Panc1 (cell line): ENCODE data around the gene GCFC2. TPM values are rescaled to one million over a fixed set of nuclear protein-coding genes. Genes with fewer than 3 reads are reported as not detected.
A peak's percentile ranks its signal among the peaks of the same experiment; 100 is the strongest.

Source experiments
- ATAC-seq: fragments of 200-7000 bp; cut with Tn5 transposase; 2 replicates; pipeline ENCODE4 v1.9.1; 2020; ENCODE audit warnings: mild to moderate bottlenecking, moderate library complexity
- BruUV-seq: library from RNA; stranded (reverse); fragments of 400-500 nt; replicated peaks from 2 replicates; lab custom pipeline; 2021; lab: Mats Ljungman, UMichigan
- CTCF ChIA-PET: fragments of 300-600 bp; sonication (Branson Sonifier 250); formaldehyde crosslinking; loops from one replicate; lab custom pipeline; 2022; ENCODE audit warnings: antibody characterized with exemption; lab: Charles Lee
- POLR2A ChIA-PET: fragments of 300-600 bp; sonication (Branson Sonifier 250); formaldehyde crosslinking; loops from one replicate; lab custom pipeline; 2022; ENCODE audit warnings: antibody characterized with exemption; lab: Charles Lee
- DNase-seq: peaks from one replicate; pipeline ENCODE4 v3.0.0-alpha.2; 2010; ENCODE audit warnings: low read depth, low spot score
- H3K27ac ChIP-seq: 2 replicates; pipeline ENCODE4 v1.5.1; 2011; ENCODE audit warnings: mild to moderate bottlenecking, low read length, inconsistent platforms
- H3K27me3 ChIP-seq: fragments of 200-500 bp; sonication (Bioruptor generic); 2 replicates; pipeline ENCODE4 v1.6.0; 2014; ENCODE audit warnings: low read length, inconsistent platforms; ENCODE audit not compliant: control insufficient read depth, insufficient read depth
- H3K36me3 ChIP-seq: fragments of 200-500 bp; sonication (Bioruptor generic); 2 replicates; pipeline ENCODE4 v1.5.1; 2014; ENCODE audit warnings: inconsistent platforms, mild to moderate bottlenecking, low read length, moderate library complexity; ENCODE audit not compliant: control insufficient read depth, insufficient read depth
- H3K4me1 ChIP-seq: 2 replicates; pipeline ENCODE4 v1.5.1; 2011; ENCODE audit warnings: inconsistent platforms, mild to moderate bottlenecking, low read length, moderate library complexity; ENCODE audit not compliant: control insufficient read depth, insufficient read depth
- H3K4me3 ChIP-seq, 2 experiments: 2 replicates each; pipeline ENCODE4 v1.5.1; 2011 to 2012; ENCODE audit warnings: low read depth in 2 of 2, low read length in 2 of 2, mild to moderate bottlenecking in 2 of 2, inconsistent platforms in 1 of 2, moderate library complexity in 1 of 2
- H3K9me3 ChIP-seq: fragments of 200-500 bp; sonication (Bioruptor generic); 2 replicates; pipeline ENCODE4 v1.5.1; 2014; ENCODE audit warnings: low read depth, mild to moderate bottlenecking, inconsistent platforms, low read length, moderate library complexity; ENCODE audit not compliant: control insufficient read depth, insufficient read depth
- POLR2AphosphoS5 ChIP-seq: IDR thresholded peaks from 2 replicates; pipeline ENCODE4 v1.6.1; 2012; ENCODE audit warnings: mild to moderate bottlenecking, low read depth, low read length, moderate library complexity
- SIN3A ChIP-seq: IDR thresholded peaks from 2 replicates; pipeline ENCODE4 v1.6.1; 2012; ENCODE audit warnings: low read depth, mild to moderate bottlenecking, low read length, moderate library complexity, borderline replicate concordance; ENCODE audit not compliant: insufficient read depth
- TCF7L2 ChIP-seq: IDR thresholded peaks from 2 replicates; pipeline ENCODE4 v1.6.1; 2011; ENCODE audit warnings: mild to moderate bottlenecking, low read depth, low read length, inconsistent platforms
- in situ Hi-C: cut with HindIII; loops from 2 replicates; pipeline ENCODE4 v1.10.0; 2016; ENCODE audit warnings: low sequenced_read_pairs, low pct_unique_long_range_greater_than_20kb
- intact Hi-C: fragments of 100-400 bp; cut with micrococcal nuclease; formaldehyde crosslinking; loops from one replicate; pipeline ENCODE4 v1.10.0; 2022; ENCODE audit not compliant: unreplicated experiment
- total RNA-seq: library from RNA; stranded (reverse); gene quantifications from one replicate; pipeline ENCODE4 v1.2.1, GENCODE V29; 2021; ENCODE audit not compliant: unreplicated experiment
- TF ChIP-seq, protein P1 (sequence below), 2 experiments: IDR thresholded peaks; 2 replicates each; pipeline ENCODE4 v1.6.1; 2011 to 2012; ENCODE audit warnings: low read depth in 2 of 2, control low read depth in 1 of 2, low read length in 1 of 2, mild to moderate bottlenecking in 1 of 2, moderate library complexity in 1 of 2; ENCODE audit not compliant: insufficient read depth in 1 of 2
- TF ChIP-seq, protein P2 (sequence below): fragments of 450-650 bp; IDR thresholded peaks from 2 replicates; pipeline ENCODE4 v1.5.1; 2017; ENCODE audit warnings: mild to moderate bottlenecking

The GCFC2 gene
- total RNA-seq, 1 experiment from 2014 or later, result 26.3 TPM

DNA sequence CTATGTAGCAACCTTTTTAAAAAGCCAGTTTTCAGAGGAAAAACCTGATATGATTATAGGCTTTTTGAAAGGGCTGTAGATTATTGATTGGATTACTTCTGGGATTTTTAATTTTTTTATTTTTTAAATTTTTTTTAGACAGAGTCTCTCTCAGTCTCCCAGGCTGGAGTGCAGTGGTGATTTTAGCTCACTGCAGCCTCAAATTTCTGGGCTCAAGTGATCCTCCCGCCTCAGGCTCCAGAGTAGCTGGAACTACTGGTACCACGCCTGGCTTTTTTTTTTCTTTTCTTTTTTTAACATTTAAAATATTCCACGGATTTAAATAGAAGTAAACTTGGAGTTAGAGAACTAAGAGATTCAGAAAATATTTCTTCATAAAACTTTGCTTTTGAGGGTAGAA lies 62.9 kb downstream of the GCFC2 start:
- Histone ChIP-seq H3K27ac (peak overlapping the region; percentile 94), H3K36me3 (peaks cover 25% of the 10 kb centered on the region), H3K4me3 (peak overlapping the region; percentile 77 to 85), H3K4me1 (peaks cover 9% of the 10 kb centered on the region), H3K9me3 (no peaks in the 10 kb centered on the region), H3K27me3 (no peaks in the 10 kb centered on the region)
- intact Hi-C loops (no loop called here), in situ Hi-C loops (no loop called here)
- ChIA-PET POLR2A (no interaction called here), CTCF (interaction anchor here (0.5 kb wide), 1 partner anchor 663 kb away, joined by 6 read pairs; no protein-coding TSS in a partner anchor)
- BruUV-seq, result no TSS peak
- ATAC-seq (no peak), DNase-seq (no peak)
- TF ChIP-seq POLR2AphosphoS5 (no peak), TCF7L2 (no peak), SIN3A (no peak)
- TF ChIP-seq, protein P1, sequence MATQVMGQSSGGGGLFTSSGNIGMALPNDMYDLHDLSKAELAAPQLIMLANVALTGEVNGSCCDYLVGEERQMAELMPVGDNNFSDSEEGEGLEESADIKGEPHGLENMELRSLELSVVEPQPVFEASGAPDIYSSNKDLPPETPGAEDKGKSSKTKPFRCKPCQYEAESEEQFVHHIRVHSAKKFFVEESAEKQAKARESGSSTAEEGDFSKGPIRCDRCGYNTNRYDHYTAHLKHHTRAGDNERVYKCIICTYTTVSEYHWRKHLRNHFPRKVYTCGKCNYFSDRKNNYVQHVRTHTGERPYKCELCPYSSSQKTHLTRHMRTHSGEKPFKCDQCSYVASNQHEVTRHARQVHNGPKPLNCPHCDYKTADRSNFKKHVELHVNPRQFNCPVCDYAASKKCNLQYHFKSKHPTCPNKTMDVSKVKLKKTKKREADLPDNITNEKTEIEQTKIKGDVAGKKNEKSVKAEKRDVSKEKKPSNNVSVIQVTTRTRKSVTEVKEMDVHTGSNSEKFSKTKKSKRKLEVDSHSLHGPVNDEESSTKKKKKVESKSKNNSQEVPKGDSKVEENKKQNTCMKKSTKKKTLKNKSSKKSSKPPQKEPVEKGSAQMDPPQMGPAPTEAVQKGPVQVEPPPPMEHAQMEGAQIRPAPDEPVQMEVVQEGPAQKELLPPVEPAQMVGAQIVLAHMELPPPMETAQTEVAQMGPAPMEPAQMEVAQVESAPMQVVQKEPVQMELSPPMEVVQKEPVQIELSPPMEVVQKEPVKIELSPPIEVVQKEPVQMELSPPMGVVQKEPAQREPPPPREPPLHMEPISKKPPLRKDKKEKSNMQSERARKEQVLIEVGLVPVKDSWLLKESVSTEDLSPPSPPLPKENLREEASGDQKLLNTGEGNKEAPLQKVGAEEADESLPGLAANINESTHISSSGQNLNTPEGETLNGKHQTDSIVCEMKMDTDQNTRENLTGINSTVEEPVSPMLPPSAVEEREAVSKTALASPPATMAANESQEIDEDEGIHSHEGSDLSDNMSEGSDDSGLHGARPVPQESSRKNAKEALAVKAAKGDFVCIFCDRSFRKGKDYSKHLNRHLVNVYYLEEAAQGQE (IDR thresholded peaks at IDR 0.05; ENCODE audit: insufficient read depth in 1 of 2, low read depth in 2 of 2, low read length in 1 of 2), result no peak
- TF ChIP-seq, protein P2, sequence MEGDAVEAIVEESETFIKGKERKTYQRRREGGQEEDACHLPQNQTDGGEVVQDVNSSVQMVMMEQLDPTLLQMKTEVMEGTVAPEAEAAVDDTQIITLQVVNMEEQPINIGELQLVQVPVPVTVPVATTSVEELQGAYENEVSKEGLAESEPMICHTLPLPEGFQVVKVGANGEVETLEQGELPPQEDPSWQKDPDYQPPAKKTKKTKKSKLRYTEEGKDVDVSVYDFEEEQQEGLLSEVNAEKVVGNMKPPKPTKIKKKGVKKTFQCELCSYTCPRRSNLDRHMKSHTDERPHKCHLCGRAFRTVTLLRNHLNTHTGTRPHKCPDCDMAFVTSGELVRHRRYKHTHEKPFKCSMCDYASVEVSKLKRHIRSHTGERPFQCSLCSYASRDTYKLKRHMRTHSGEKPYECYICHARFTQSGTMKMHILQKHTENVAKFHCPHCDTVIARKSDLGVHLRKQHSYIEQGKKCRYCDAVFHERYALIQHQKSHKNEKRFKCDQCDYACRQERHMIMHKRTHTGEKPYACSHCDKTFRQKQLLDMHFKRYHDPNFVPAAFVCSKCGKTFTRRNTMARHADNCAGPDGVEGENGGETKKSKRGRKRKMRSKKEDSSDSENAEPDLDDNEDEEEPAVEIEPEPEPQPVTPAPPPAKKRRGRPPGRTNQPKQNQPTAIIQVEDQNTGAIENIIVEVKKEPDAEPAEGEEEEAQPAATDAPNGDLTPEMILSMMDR, result no peak

DNA sequence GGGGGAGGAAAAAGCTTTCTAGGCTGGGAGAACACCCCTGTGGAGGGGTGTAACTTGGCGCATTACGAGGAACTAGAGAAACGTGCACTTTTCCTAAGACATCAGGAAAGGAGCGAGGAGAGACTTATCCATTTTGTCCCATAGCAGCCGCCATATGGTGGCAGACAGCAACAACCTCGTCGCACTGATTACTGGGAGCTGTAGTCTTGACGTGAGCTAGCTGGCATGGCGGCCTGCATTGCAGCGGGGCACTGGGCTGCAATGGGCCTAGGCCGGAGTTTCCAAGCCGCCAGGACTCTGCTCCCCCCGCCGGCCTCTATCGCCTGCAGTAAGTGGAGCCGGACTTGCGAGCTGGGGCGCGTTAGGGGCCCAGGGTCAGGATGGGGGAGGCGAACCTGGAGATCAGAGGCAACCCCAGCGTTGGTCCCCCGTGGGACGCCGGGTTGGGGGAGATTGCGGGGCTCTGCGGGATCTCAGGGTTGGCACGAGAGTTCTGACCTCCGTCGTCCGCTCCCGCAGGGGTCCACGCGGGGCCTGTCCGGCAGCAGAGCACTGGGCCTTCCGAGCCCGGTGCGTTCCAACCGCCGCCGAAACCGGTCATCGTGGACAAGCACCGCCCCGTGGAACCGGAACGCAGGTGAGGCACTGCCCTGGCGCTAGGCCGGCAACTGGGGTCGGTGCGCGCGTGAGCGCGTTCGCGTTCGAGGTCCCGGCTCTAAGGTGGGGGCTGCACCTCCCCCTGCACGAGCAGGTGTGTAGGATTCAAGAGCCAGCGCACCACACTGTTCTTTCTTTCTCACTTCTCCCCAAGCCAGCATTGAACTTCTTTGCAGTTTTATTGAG lies 63.9 kb downstream of the GCFC2 start, which contains the start of gene MRPL19:
Gene MRPL19 (plus strand): TSS at position 201 of the 843 bp plus-strand sequence. CDS start 25 bp downstream, at position 226.
- Histone ChIP-seq H3K27ac (peak within 1 kb of the TSS; percentile 94), H3K9me3 (no peaks in the 10 kb centered on the region), H3K27me3 (no peaks in the 10 kb centered on the region), H3K36me3 (peaks cover 17% of the 10 kb centered on the region), H3K4me1 (peaks cover 9% of the 10 kb centered on the region), H3K4me3 (peak within 1 kb of the TSS; percentile 77 to 85)
- in situ Hi-C loops, result no loop called here
- ATAC-seq, result peak; percentile 100
- ChIA-PET POLR2A (no interaction called here), CTCF (no interaction called here)
- TF ChIP-seq, protein P2, result no peak
- TF ChIP-seq SIN3A (0 out of 2 replicates have a peak, but pooled peaks have one; percentile 31), TCF7L2 (peak; percentile 64; the same call in 1 of the 2 replicates), POLR2AphosphoS5 (peak; percentile 67)
- TF ChIP-seq, protein P1 (IDR thresholded peaks at IDR 0.05; ENCODE audit: insufficient read depth in 1 of 2, low read depth in 2 of 2, low read length in 1 of 2), result peak in 1 of 2 experiments; percentile 13; a peak in 1 of 4 replicates
- intact Hi-C loops, result no loop called here
- peak; percentile 59 for DNase-seq
- BruUV-seq, result no TSS peak
